Nephron (organoid): ENCODE data around the gene LRRC3.
A peak's percentile ranks its signal among the peaks of the same experiment; 100 is the strongest.

Experiments
- H3K27ac Mint-ChIP-seq, 3 experiments: 2 replicates each; pipeline ENCODE4 v1.8.0; 2020; ENCODE audit warnings: mixed read lengths in 3 of 3, mild to moderate bottlenecking in 2 of 3, moderate library complexity in 1 of 3
- H3K27me3 Mint-ChIP-seq: 2 replicates; pipeline ENCODE4 v1.8.0; 2021; ENCODE audit warnings: low read depth, mild to moderate bottlenecking, moderate library complexity, mixed read lengths
- H3K36me3 Mint-ChIP-seq: 2 replicates; pipeline ENCODE4 v1.8.0; 2020; ENCODE audit warnings: low read depth, mixed read lengths
- H3K4me1 Mint-ChIP-seq: 2 replicates; pipeline ENCODE4 v1.8.0; 2020; ENCODE audit warnings: mixed read lengths
- H3K4me3 Mint-ChIP-seq, 3 experiments: 2 replicates each; pipeline ENCODE4 v1.8.0; 2020; ENCODE audit warnings: mild to moderate bottlenecking in 3 of 3, mixed read lengths in 3 of 3, moderate library complexity in 2 of 3
- H3K9me3 Mint-ChIP-seq: 2 replicates; pipeline ENCODE4 v1.8.0; 2020; ENCODE audit warnings: mixed read lengths
- TF ChIP-seq, protein P1 (sequence below), 3 experiments: fragments of 200-600 bp; sonication (generic); IDR thresholded peaks; one replicate each; pipeline ENCODE4 v1.5.0; 2021; ENCODE audit warnings: antibody characterized with exemption in 3 of 3; ENCODE audit not compliant: unreplicated experiment in 3 of 3

Gene LRRC3

GRCh38 chr21:44418108-44418875 lies 37.0 kb upstream of the LRRC3 start:
- H3K4me1 Mint-ChIP-seq = peaks cover 3% of the 10 kb centered on the region
- H3K36me3 Mint-ChIP-seq = no peaks in the 10 kb centered on the region
- TF ChIP-seq, protein P1, sequence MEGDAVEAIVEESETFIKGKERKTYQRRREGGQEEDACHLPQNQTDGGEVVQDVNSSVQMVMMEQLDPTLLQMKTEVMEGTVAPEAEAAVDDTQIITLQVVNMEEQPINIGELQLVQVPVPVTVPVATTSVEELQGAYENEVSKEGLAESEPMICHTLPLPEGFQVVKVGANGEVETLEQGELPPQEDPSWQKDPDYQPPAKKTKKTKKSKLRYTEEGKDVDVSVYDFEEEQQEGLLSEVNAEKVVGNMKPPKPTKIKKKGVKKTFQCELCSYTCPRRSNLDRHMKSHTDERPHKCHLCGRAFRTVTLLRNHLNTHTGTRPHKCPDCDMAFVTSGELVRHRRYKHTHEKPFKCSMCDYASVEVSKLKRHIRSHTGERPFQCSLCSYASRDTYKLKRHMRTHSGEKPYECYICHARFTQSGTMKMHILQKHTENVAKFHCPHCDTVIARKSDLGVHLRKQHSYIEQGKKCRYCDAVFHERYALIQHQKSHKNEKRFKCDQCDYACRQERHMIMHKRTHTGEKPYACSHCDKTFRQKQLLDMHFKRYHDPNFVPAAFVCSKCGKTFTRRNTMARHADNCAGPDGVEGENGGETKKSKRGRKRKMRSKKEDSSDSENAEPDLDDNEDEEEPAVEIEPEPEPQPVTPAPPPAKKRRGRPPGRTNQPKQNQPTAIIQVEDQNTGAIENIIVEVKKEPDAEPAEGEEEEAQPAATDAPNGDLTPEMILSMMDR (IDR thresholded peaks at IDR 0.05; ENCODE audit: unreplicated experiment in 3 of 3) = no peak
- no peak overlapping the region for H3K27ac Mint-ChIP-seq
- H3K4me3 Mint-ChIP-seq = no peak overlapping the region
- H3K9me3 Mint-ChIP-seq = peaks cover 9% of the 10 kb centered on the region
- H3K27me3 Mint-ChIP-seq = peaks cover 14% of the 10 kb centered on the region

DNA sequence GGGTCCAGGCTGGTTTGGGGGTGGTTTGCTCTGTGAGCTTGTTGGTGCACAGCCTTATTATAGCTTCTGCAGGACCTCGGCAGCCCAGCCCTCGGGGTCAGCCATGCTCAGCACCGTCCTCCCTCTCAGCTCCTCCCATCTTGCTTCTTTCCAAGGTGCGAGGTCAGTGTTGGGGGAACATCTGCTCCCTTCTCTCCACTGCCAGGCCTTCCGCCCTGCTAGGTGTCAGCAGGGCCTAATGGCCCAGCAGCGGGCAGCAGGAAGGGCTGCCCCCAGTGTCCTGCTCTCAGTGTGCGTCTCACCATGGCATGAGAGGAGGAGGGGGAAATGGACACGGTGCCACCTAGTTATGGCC lies 36.5 kb upstream of the LRRC3 start:
- peaks cover 5% of the 10 kb centered on the region for H3K4me1 Mint-ChIP-seq
- H3K36me3 Mint-ChIP-seq = no peaks in the 10 kb centered on the region
- peaks cover 9% of the 10 kb centered on the region for H3K9me3 Mint-ChIP-seq
- H3K27me3 Mint-ChIP-seq = peaks cover 14% of the 10 kb centered on the region
- no peak overlapping the region for H3K27ac Mint-ChIP-seq
- H3K4me3 Mint-ChIP-seq = no peak overlapping the region
- TF ChIP-seq, protein P1 (IDR thresholded peaks at IDR 0.05; ENCODE audit: unreplicated experiment in 3 of 3) = no peak

GRCh38 chr21:44419679-44420078 lies 35.6 kb upstream of the LRRC3 start:
- peaks cover 7% of the 10 kb centered on the region for H3K9me3 Mint-ChIP-seq
- TF ChIP-seq, protein P1 (IDR thresholded peaks at IDR 0.05; ENCODE audit: unreplicated experiment in 3 of 3) = no peak
- H3K4me1 Mint-ChIP-seq = peaks cover 5% of the 10 kb centered on the region
- H3K27ac Mint-ChIP-seq = no peak overlapping the region
- H3K27me3 Mint-ChIP-seq = peaks cover 7% of the 10 kb centered on the region
- H3K36me3 Mint-ChIP-seq = no peaks in the 10 kb centered on the region
- H3K4me3 Mint-ChIP-seq = peak overlapping the region in 1 of 3 experiments; percentile 31

DNA sequence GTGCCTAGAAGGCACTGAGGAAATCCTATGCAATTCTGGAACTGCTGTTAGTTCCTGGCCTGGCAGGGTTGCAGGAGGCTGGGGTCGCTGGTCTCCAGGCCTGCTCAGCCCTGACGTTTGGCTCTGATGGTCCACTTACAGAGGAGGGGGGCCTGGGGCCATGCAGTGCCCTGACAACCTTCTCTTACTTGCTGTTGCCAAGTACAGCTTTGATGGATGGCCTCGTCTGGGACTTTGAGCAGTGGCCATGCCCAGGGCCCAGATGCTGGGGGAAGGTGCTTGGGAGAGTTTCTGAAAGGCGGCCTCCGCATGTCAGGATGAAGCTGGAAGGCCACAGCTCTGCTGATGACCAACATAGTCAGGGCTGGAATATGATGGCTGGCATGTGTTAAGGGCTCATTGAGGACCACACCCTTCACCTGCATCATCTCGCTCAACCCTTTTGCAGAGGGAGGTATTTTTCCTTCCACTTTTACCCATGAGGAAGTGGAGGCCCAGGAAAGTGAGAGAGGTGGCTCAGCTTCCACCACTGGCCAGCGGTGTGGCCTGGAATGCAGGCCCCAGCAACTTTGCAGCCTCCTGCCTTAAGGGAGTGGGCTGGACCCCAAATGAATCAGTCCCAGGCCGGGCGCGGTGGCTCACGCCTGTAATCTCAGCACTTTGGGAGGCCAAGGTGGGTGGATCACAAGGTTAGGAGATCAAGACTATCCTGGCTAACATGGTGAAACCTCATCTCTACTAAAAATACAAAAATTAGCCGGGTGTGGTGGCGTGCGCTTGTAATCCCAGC lies 34.7 kb upstream of the LRRC3 start:
- peaks cover 7% of the 10 kb centered on the region for H3K9me3 Mint-ChIP-seq
- TF ChIP-seq, protein P1 (IDR thresholded peaks at IDR 0.05; ENCODE audit: unreplicated experiment in 3 of 3) = no peak
- H3K27me3 Mint-ChIP-seq = no peaks in the 10 kb centered on the region
- H3K27ac Mint-ChIP-seq = no peak overlapping the region
- no peaks in the 10 kb centered on the region for H3K36me3 Mint-ChIP-seq
- peaks cover 5% of the 10 kb centered on the region for H3K4me1 Mint-ChIP-seq
- no peak overlapping the region for H3K4me3 Mint-ChIP-seq

GRCh38 chr21:44421901-44422840 lies 33.1 kb upstream of the LRRC3 start:
- H3K4me3 Mint-ChIP-seq = no peak overlapping the region
- TF ChIP-seq, protein P1 (IDR thresholded peaks at IDR 0.05; ENCODE audit: unreplicated experiment in 3 of 3) = no peak
- H3K27me3 Mint-ChIP-seq = no peaks in the 10 kb centered on the region
- peaks cover 5% of the 10 kb centered on the region for H3K4me1 Mint-ChIP-seq
- H3K27ac Mint-ChIP-seq = peak overlapping the region in 1 of 3 experiments; percentile 33
- peaks cover 7% of the 10 kb centered on the region for H3K9me3 Mint-ChIP-seq
- H3K36me3 Mint-ChIP-seq = no peaks in the 10 kb centered on the region
